ENCODE measurements around the gene SND1. TPM values are rescaled to one million over a fixed set of nuclear protein-coding genes. Genes with fewer than 3 reads are reported as not detected.

SND1 gene
- total RNA-seq, 6 experiments from 2014 or later: 77.5 to 150 (median 126) TPM

GRCh38 chr7:127794551-127794950 lies 142.6 kb downstream of the SND1 start:
- 73% methylated on average over 4 of the region's 4 CpGs for WGBS (ENCODE audit: insufficient coverage, low coverage, low lambda C conversion rate, missing lambda C conversion rate)
- Histone ChIP-seq H3K9me3 (no peaks in the 10 kb centered on the region), H3K4me1 (peaks cover 0 to 19% (median 0%) of the 10 kb centered on the region in 4 donors), H3K27ac (peak overlapping the region in 1 of 3 donors; percentile 13), H3K36me3 (no peaks in the 10 kb centered on the region), H3K4me3 (no peak overlapping the region), H3K27me3 (no peaks in the 10 kb centered on the region)
- TF ChIP-seq, protein P1, sequence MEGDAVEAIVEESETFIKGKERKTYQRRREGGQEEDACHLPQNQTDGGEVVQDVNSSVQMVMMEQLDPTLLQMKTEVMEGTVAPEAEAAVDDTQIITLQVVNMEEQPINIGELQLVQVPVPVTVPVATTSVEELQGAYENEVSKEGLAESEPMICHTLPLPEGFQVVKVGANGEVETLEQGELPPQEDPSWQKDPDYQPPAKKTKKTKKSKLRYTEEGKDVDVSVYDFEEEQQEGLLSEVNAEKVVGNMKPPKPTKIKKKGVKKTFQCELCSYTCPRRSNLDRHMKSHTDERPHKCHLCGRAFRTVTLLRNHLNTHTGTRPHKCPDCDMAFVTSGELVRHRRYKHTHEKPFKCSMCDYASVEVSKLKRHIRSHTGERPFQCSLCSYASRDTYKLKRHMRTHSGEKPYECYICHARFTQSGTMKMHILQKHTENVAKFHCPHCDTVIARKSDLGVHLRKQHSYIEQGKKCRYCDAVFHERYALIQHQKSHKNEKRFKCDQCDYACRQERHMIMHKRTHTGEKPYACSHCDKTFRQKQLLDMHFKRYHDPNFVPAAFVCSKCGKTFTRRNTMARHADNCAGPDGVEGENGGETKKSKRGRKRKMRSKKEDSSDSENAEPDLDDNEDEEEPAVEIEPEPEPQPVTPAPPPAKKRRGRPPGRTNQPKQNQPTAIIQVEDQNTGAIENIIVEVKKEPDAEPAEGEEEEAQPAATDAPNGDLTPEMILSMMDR (IDR thresholded peaks at IDR 0.05): no peak
- intact Hi-C loops (cut with DNase I): no loop called here
- ATAC-seq (no peak), DNase-seq (no peak)

DNA sequence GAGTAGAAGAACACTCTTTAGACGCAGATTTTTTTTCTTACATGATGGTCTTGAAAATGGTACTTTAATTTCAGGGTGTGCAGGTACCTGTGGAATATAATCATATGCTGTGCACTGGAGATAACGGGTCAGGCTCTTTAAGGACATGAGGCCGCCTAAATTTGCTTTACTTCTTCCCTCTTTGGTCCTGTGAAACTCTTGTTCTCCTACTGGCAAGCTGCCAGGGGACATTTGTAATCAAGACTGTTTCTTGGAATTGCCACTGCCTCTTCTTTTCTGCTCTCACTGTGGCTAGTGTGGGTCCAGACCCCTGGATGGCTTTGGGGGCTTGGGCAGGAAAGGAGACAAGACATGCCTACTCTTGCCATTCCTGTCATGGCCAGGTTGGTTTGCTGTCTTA lies 146.0 kb downstream of the SND1 start:
- no peaks in the 10 kb centered on the region for H3K9me3 ChIP-seq
- intact Hi-C loops (cut with DNase I): no loop called here
- ATAC-seq (no peak), DNase-seq (peak in 1 of 3 donors; percentile 47)
- H3K36me3 ChIP-seq: no peaks in the 10 kb centered on the region
- 90% methylated on average over 3 of the region's 3 CpGs for WGBS (ENCODE audit: insufficient coverage, low coverage, low lambda C conversion rate, missing lambda C conversion rate)
- H3K4me1 ChIP-seq: peaks cover 0 to 11% (median 0%) of the 10 kb centered on the region in 4 donors
- no peaks in the 10 kb centered on the region for H3K27me3 ChIP-seq
- H3K27ac ChIP-seq: no peak overlapping the region
- TF ChIP-seq, protein P1 (IDR thresholded peaks at IDR 0.05): no peak
- TF ChIP-seq POLR2A (IDR thresholded peaks at IDR 0.05): no peak
- no peak overlapping the region for H3K4me3 ChIP-seq

DNA sequence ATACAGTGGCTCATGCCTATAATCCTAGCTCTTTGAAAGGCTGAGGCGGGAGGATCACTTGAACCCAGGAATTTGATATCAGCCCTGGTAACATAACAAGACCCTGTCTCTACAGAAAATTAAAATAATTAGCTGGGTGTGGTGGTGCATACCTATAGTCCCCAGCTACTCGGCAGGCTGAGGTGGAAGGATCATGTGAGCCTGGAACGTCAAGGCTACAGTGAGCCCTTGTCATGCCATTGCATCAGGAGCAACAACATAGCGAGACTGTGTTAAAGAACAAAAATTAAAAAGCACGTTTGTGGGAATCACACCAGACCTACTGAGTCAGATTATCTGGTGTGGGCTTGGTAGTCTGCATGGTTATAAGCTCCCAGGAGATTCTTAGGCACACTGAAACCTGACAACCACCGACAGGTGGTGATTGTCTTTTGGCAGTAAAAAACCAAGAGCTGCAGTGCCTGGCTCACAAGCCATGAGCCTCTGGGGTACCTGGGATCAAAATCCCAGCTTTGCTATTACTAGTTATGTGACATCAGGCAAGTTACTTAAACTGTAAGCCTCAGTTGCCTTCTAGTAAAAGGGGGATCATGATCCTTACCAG lies 146.9 kb downstream of the SND1 start:
- Histone ChIP-seq H3K36me3 (no peaks in the 10 kb centered on the region), H3K4me3 (no peak overlapping the region), H3K4me1 (peaks cover 0 to 8% (median 0%) of the 10 kb centered on the region in 4 donors), H3K27me3 (no peaks in the 10 kb centered on the region), H3K27ac (no peak overlapping the region), H3K9me3 (no peaks in the 10 kb centered on the region)
- DNase-seq: no peak
- TF ChIP-seq, protein P1 (IDR thresholded peaks at IDR 0.05): no peak
- TF ChIP-seq POLR2A (IDR thresholded peaks at IDR 0.05): no peak
- no peak for ATAC-seq
- 81% methylated on average over 4 of the region's 6 CpGs for WGBS (ENCODE audit: insufficient coverage, low coverage, low lambda C conversion rate, missing lambda C conversion rate)
- intact Hi-C loops (cut with DNase I): no loop called here

DNA sequence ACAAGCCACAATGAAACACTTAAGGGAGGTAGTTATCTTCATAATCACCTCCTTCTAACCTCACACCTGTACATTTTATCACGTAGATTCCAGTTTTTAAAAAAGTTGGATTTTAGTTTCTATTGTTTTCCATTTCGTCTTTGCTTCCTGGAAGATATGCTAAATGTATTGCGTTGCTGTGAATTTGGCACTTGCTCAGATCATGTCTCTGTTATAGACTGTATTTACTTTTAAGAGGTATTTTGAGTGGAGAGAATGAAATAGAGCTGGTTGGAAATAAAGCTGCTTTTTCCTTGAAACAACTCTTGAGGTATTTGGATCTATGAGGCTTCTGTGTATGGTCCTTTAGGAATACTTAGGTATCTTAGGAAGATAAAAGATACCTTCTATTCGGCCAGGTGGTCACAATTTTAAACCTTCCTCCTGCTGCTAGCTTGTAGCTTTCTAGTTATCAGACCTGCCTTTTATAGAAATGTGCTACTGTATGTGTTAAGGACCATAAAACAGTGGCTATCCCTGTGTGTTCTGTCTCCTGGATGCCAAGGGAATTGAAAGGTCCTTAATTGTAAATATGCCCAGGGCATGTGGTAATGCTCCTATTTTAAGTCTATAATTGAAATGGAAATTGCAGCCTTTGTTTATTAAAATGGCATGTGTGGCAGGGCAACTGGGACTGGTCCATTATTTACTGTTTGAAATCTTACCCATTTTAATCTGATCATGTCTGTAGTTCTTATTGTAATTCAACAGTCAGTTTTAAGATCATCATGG lies 147.7 kb downstream of the SND1 start:
- DNase-seq (no peak), ATAC-seq (peak in 1 of 4 donors; percentile 15)
- no peaks in the 10 kb centered on the region for H3K27me3 ChIP-seq
- WGBS (ENCODE audit: insufficient coverage, low coverage, low lambda C conversion rate, missing lambda C conversion rate): 81% methylated on average over 4 of the region's 4 CpGs
- no peaks in the 10 kb centered on the region for H3K4me1 ChIP-seq
- TF ChIP-seq POLR2A (IDR thresholded peaks at IDR 0.05): no peak
- TF ChIP-seq, protein P1 (IDR thresholded peaks at IDR 0.05): no peak
- H3K27ac ChIP-seq: no peak overlapping the region
- H3K4me3 ChIP-seq: no peak overlapping the region
- H3K9me3 ChIP-seq: no peaks in the 10 kb centered on the region
- intact Hi-C loops (cut with DNase I): no loop called here
- no peaks in the 10 kb centered on the region for H3K36me3 ChIP-seq

Measured in right lobe of liver (tissue), 6 donors.